AG09319 (cell line): ENCODE measurements around the gene NPL.

Source experiments
- DNase-seq: peaks from one replicate; pipeline ENCODE4 v3.0.0-alpha.2; 2010; ENCODE audit warnings: low read depth; ENCODE audit errors: extremely low read depth
- TF ChIP-seq, protein P1 (sequence below): IDR thresholded peaks from 2 replicates; pipeline ENCODE4 v1.5.1; 2011; ENCODE audit warnings: low read depth, mild to moderate bottlenecking, inconsistent platforms, low read length, moderate library complexity

Gene NPL

DNA sequence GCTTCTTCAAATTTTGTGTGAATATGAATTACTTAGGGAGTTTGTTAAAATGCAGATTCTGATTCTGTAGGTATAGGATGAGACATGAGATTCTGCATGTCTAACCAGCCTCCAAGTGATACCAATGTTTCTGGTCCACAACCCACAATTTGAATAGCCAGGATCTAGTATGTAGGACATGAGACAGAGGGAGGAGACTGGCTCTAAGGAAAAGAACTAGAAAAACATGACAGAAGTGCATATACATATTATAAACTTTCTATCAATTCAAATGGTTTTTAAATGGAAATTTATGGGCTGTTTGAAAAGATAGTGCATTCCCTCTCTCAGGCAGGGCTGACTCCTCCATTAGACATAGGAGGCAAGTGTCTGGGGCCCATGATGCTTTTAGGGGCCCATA, 33.9 kb upstream of the NPL start:
- TF ChIP-seq, protein P1, sequence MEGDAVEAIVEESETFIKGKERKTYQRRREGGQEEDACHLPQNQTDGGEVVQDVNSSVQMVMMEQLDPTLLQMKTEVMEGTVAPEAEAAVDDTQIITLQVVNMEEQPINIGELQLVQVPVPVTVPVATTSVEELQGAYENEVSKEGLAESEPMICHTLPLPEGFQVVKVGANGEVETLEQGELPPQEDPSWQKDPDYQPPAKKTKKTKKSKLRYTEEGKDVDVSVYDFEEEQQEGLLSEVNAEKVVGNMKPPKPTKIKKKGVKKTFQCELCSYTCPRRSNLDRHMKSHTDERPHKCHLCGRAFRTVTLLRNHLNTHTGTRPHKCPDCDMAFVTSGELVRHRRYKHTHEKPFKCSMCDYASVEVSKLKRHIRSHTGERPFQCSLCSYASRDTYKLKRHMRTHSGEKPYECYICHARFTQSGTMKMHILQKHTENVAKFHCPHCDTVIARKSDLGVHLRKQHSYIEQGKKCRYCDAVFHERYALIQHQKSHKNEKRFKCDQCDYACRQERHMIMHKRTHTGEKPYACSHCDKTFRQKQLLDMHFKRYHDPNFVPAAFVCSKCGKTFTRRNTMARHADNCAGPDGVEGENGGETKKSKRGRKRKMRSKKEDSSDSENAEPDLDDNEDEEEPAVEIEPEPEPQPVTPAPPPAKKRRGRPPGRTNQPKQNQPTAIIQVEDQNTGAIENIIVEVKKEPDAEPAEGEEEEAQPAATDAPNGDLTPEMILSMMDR = no peak
- DNase-seq = no peak

DNA sequence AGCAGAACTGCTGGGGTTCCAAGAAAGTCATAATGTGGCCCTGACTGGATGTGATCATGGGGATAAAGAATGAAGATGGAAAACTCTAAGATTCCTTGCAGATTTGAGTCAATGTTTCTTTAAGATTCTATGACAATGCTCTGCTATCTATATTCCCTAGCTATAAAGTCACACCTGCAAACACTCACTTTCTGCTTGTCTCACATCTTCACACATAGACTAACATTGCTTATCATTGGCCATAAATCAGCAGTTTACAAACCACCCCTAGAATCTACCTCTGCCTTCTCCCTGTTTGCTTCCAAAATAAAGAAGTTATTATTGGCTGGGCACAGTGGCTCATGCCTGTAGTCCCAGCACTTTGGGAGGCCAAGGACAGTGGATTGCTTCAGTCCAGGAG, 33.1 kb upstream of the NPL start:
- DNase-seq = no peak
- TF ChIP-seq, protein P1 = no peak

DNA sequence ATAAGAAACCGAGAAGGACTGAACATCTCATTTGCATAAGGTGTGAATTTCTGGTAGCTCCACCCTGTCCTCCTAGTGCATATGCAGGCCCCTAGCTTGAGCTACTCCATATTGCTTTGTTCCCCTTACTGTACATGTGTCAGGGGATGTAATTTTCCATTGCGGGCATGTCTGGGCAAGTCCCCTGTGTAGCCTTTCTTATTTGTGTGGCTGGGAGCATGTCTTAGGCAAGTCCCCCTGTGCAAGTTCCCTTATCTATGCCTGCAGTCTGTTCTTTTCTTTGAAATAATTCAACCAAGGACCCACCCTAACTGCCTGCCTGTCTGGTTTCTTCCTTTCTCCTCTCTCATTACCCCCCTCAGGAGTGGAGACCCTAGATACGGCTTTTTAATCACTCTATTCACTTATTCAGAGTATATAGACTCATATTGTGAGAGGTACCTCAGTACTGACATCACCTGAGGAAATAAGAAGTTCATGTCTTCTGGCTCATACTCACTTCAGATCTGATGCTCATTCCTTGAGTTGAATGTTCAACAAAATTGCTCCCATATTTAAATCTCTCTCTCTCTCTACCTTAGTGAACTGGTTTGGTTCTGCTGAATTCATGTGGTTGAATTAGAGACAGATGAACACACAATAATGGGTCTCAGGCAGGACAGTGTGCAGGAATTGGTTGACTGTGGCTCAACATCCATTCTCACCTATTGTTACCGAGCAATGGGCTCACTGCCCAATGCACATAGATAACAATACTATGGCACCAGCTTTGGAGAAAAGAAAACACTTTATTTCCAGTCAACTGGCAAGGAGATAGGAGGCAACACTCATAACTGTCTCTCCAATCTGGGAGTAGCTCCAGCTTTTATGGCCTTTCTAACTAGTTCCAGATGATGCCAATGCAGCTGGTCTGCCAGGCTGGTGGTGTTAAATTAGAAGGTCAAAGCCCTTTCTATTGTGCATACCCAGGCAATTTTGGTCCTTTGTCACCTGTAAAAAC, 27.9 kb upstream of the NPL start:
- TF ChIP-seq, protein P1 = no peak
- no peak for DNase-seq

DNA sequence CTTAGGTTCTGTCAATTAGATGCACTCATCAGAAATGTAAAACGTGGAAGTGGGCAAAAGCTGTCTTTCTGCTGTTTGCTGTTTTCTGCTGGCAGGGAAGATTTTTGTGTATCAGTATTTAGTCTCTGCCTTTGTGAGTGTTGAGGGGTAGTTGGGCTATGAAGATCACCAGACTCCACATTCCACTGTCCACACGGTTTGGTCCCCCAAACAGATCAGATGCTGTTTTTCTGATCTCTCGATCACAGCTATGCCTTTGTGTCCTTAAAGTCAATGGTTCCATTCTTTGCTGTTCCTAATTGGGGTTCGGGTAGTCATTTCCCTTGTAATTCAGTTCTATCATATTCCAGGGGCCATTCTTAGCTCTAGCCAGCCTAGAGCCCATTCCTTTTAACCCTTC, 27.0 kb upstream of the NPL start:
- no peak for DNase-seq
- TF ChIP-seq, protein P1 = no peak

DNA sequence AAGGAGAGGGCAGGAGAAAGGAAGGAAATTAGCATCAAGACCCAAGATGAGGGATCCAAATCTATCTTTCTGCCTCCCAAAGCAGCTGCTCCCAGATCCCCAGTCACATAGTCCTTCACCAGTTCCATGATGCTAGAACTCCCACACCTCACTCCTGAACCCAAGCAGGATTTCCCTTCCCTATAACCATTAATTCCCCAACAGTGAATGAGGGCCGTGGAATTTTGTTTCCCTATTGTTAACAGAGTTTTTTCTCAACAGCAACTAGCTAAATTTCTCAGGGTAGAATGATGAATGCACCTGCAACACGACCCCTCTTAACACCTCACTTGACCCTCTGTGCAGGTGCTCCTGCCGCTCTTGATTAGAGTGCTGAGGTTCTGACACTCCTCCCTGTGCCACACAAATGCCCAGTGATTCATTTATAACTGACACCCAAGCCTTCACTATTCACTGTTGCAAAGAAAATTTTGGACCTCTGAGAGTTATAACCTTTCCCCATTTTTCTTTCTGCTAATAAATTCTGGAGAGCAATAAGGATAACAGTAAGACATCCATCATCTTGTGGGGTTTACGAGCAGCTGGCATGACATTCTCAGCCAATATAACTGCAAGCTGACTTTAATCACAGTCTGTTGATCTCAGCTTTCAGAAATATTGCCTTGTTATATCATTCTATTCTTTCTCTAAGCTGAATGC, 25.4 kb upstream of the NPL start:
- TF ChIP-seq, protein P1 = no peak
- no peak for DNase-seq

DNA sequence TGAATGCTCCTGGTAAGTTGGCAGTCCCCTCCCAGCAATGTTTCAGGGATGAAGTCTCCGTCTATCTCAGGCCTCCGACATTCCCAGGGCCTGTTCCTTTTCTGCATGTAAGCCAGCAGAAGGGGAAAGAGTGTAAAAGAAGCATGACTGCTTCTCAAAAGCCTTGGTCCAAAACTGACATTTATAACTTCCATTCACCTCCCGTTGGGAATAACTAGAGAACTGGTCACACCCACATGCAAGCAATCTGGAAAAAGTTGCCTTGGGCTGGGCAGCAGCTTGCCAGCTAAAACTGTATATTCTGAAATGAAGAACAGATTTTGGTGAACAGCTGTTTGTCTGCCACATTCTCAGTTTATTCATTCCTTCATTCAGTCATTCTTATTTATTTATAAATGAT, 24.2 kb upstream of the NPL start:
- TF ChIP-seq, protein P1 = no peak

DNA sequence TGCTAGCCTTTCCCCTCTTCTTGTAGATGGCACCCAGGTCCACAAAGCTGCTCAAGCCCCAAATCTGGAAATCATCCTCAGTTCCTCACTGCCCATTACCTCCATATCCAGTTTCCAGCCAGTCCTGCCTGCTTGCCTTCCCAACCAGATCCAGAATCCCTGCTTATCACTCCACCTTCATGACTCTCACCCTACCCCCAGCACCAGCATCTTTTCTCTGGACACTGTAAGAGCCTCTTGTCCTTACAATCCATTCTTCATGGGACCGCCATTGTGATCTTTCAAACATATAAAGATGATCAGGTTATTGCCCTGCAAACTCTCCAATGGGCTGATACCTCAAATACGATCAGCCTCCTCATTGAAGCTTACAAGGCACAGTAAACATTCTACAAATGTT, 23.5 kb upstream of the NPL start:
- no peak for DNase-seq
- TF ChIP-seq, protein P1 = no peak

More for the DNA sequence above, 24.2 kb upstream of the NPL start:
- no peak for DNase-seq
